ENCODE results near the gene MEOX2. TPM values are rescaled to one million over a fixed set of nuclear protein-coding genes. Genes with fewer than 3 reads are reported as not detected.

The MEOX2 gene
- polyA plus RNA-seq, 1 donor (not counting 4 experiments of a cell fraction or from before 2014, with no cell fraction given) = not detected

DNA sequence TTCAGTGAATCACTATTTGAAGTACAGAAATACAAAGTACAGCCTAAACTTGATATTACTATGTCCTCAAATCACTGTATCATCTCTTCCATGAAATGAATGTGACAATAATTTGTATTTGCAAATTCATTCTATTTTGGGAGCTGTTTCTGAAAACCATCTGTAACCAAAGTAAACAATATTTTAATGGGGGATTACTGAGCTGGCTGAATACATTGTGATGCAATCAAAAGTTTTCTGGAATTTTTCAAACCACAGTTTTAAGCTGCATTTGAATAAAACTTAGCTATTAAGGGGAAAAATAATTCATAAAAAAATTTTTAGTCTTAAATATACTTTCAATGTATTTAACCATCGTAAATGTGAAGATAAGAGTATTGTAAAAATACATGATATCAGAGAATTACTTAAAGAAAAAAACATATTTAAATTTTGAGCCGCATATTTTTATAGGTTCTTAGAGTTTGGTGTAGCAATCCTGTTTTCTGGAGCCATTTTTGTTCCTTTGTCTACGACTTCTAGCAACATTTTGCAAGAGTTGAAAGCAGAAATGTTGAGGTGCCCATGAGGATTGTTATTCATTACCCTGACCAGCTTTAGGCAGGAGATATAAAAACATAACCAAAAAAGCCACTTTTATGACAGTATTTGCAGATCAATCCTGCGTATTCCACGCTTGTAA is 78.8 kb downstream of the MEOX2 start:
- Histone ChIP-seq H3K4me3 (ENCODE audit: control insufficient read depth in 2 of 3, extremely low read depth in 1 of 3, insufficient read depth in 2 of 3, low read depth in 1 of 3, low read length in 3 of 3) (no peak overlapping the region), H3K27ac (ENCODE audit: control insufficient read depth, insufficient read depth, low read length) (no peak overlapping the region), H3K4me1 (ENCODE audit: control insufficient read depth, extremely low read depth, insufficient read depth, low read length) (no peaks in the 10 kb centered on the region), H3K9ac (ENCODE audit: control insufficient read depth, extremely low read depth, insufficient read depth, low read length) (no peak overlapping the region), H3K36me3 (ENCODE audit: control insufficient read depth in 2 of 2, extremely low read depth in 1 of 2, insufficient read depth in 2 of 2, low read length in 2 of 2) (no peaks in the 10 kb centered on the region), H3K9me3 (ENCODE audit: control insufficient read depth, low read depth, low read length) (no peaks in the 10 kb centered on the region), H3K9me1 (ENCODE audit: control insufficient read depth, extremely low read depth, insufficient read depth, low read length) (no peaks in the 10 kb centered on the region), H2AFZ (ENCODE audit: control insufficient read depth, low read length) (no peak overlapping the region), H3K79me2 (ENCODE audit: control insufficient read depth, insufficient read depth, low read length) (no peaks in the 10 kb centered on the region), H3K4me2 (ENCODE audit: control insufficient read depth, extremely low read depth, insufficient read depth, low read depth, low read length) (no peak overlapping the region), H4K20me1 (ENCODE audit: control insufficient read depth, extremely low read depth, insufficient read depth, low read length) (no peaks in the 10 kb centered on the region), H3K27me3 (ENCODE audit: control insufficient read depth, extremely low read depth, insufficient read depth, low read length) (no peaks in the 10 kb centered on the region)
- dilution Hi-C loops (cut with MboI; ENCODE audit: extremely low pct_ligation_motif_present, low sequenced_read_pairs) = no loop called here
- DNase-seq (ENCODE audit: low read depth, low spot score) (no peak), FAIRE-seq (no peak)
- no peak for TF ChIP-seq CTCF (optimal IDR thresholded peaks at IDR 0.05 in 1 of 3, IDR thresholded peaks at IDR 0.05 in 1 of 3, conservative IDR thresholded peaks at IDR 0.05 in 1 of 3; ENCODE audit: extremely low read depth in 1 of 3, insufficient read depth in 2 of 3, low read length in 3 of 3)
- no peak for TF ChIP-seq EZH2 (IDR thresholded peaks at IDR 0.05; ENCODE audit: low read length)

DNA sequence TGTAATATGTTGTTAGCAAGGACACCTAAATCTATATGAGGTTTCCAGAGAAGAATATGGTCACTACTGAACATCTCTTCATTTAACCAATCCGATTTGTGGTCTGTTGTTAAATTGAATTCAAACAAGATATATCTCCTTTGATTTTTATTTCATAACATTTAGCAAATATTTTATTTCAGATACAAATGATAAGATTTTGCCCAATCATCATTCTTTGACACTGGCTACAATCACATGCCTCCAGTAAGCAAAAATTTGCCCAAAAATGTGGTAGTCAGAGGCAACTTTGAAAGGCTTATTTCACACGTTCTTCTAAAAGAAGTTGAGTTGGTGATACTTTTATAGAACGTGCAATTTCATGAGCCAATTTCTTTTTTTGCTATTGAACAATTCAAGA is 79.9 kb downstream of the MEOX2 start:
- no peaks in the 10 kb centered on the region for H3K9me1 ChIP-seq (ENCODE audit: control insufficient read depth, extremely low read depth, insufficient read depth, low read length)
- H3K79me2 ChIP-seq (ENCODE audit: control insufficient read depth, insufficient read depth, low read length) = no peaks in the 10 kb centered on the region
- no peaks in the 10 kb centered on the region for H3K9me3 ChIP-seq (ENCODE audit: control insufficient read depth, low read depth, low read length)
- no peak overlapping the region for H3K9ac ChIP-seq (ENCODE audit: control insufficient read depth, extremely low read depth, insufficient read depth, low read length)
- H4K20me1 ChIP-seq (ENCODE audit: control insufficient read depth, extremely low read depth, insufficient read depth, low read length) = no peaks in the 10 kb centered on the region
- DNase-seq (ENCODE audit: low read depth, low spot score) (no peak), FAIRE-seq (no peak)
- no peak for TF ChIP-seq EZH2 (IDR thresholded peaks at IDR 0.05; ENCODE audit: low read length)
- TF ChIP-seq CTCF (optimal IDR thresholded peaks at IDR 0.05 in 1 of 3, IDR thresholded peaks at IDR 0.05 in 1 of 3, conservative IDR thresholded peaks at IDR 0.05 in 1 of 3; ENCODE audit: extremely low read depth in 1 of 3, insufficient read depth in 2 of 3, low read length in 3 of 3) = no peak
- H3K4me1 ChIP-seq (ENCODE audit: control insufficient read depth, extremely low read depth, insufficient read depth, low read length) = no peaks in the 10 kb centered on the region
- H3K36me3 ChIP-seq (ENCODE audit: control insufficient read depth in 2 of 2, extremely low read depth in 1 of 2, insufficient read depth in 2 of 2, low read length in 2 of 2) = no peaks in the 10 kb centered on the region
- H3K4me3 ChIP-seq (ENCODE audit: control insufficient read depth in 2 of 3, extremely low read depth in 1 of 3, insufficient read depth in 2 of 3, low read depth in 1 of 3, low read length in 3 of 3) = no peak overlapping the region
- H3K27me3 ChIP-seq (ENCODE audit: control insufficient read depth, extremely low read depth, insufficient read depth, low read length) = no peaks in the 10 kb centered on the region
- no peak overlapping the region for H2AFZ ChIP-seq (ENCODE audit: control insufficient read depth, low read length)
- H3K27ac ChIP-seq (ENCODE audit: control insufficient read depth, insufficient read depth, low read length) = no peak overlapping the region
- H3K4me2 ChIP-seq (ENCODE audit: control insufficient read depth, extremely low read depth, insufficient read depth, low read depth, low read length) = no peak overlapping the region
- dilution Hi-C loops (cut with MboI; ENCODE audit: extremely low pct_ligation_motif_present, low sequenced_read_pairs) = no loop called here
